Muscle of arm (tissue), 12 donors: ENCODE results near the gene HTR1B. TPM values are rescaled to one million over a fixed set of nuclear protein-coding genes. Genes with fewer than 3 reads are reported as not detected.

Experiments
- DNase-seq: peaks from one replicate; pipeline ENCODE4 v3.0.0-alpha.2; 2013
- polyA plus RNA-seq, 12 donors: library from polyadenylated mRNA; unstranded; fragments of 120-200 nt; gene quantifications; one replicate each; pipeline ENCODE4 v1.2.1, GENCODE V29; 2013; ENCODE audit not compliant: insufficient read length in 12 of 12

The HTR1B gene
- polyA plus RNA-seq, 12 donors = 0.05 to 0.43 (median 0.13) TPM; not detected in 7

- no peak for DNase-seq
Measured at GRCh38 chr6:77456531-77457248, 6.6 kb downstream of the HTR1B start.

DNA sequence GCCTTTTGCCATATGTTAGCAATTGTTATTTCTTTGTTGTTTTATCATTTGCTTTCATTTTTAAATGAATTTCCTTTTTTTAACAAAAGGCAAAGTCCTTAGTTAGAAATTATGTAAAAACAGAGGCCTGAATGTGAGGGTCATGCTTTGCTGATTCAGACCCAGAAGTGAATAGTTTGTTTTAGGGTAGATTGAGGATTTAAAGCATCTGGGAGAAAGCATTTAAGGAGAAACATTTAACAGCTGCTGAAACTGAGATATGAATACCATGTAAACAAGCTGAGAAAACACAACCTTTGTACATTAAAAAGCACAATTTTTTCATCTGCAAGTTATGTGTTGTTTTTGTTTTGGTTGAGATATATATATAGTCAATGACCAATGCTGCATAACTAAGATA, 8.0 kb downstream of the HTR1B start:
- no peak for DNase-seq

DNA sequence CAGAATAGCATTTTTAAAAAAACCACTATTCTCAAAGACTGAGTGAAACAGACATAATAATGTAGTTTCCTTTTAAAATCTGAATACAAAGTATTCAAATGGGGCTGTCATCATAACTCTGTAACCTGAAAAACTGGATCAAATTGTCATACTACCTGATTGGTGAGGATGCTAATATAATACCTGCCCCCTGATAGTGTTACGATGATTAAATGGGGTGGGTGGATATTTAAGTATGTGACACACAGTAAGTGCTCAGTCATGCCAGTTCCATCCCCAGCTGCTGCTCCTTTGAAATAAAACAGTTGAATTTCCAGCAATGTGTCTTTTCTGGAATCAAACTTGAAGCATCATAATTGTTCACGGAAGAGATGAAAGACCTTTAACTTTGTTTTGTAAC, 8.9 kb downstream of the HTR1B start:
- DNase-seq = no peak

DNA sequence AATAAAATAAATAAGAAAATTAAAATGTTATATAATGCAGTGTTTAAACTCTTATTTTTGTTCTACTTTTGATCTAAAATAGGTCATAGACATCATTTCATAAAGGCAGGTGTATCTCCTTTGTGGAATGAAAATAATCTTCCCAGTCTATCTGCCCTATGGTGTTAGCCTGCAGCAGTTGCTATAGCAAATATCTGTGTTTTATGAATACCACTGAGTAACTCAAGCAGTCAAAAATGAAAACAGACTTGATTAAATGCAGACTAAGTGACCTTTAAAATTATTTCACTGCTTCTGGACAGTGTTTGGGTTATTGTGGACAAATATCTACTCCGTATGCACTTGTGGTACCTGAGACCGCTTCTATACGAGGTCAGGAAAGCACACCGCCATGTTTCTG, 11.8 kb downstream of the HTR1B start:
- no peak for DNase-seq

DNA sequence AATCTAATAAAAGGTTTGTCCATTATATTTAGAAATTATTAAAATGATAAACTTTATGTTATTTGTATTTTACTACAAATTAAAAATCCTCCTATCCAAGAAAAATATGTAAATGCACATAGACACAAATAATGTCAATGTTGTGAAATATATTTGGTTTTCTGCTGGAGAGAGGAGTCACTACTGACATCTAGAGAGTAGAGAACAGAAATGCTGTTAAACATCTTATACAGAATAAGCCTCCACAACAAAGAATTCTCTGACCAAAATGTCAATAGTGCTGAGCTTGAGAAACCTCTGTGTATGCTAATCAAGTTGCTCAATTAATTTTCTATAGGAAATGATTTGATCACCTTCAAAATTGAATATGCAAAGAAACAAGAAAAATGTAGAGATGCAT, 12.4 kb downstream of the HTR1B start:
- no peak for DNase-seq

DNA sequence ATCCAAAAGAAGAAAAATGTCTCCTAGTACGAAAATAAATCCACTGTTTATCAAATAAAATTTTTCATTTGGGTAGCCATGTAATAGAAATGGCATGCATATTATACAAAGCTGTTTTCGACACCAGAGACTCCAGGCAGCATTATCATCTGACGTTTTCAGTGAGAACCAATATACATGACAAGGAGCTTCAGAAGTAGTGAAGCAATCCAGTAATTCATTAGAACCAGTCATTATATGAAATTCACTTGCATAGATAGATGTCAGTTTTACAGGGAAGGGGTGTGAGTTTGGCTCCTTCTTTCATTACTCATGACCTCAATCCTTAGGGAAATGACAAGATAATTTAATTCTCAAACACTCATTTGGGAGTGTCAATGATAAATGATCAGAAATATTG, 14.7 kb downstream of the HTR1B start:
- DNase-seq = no peak

DNA sequence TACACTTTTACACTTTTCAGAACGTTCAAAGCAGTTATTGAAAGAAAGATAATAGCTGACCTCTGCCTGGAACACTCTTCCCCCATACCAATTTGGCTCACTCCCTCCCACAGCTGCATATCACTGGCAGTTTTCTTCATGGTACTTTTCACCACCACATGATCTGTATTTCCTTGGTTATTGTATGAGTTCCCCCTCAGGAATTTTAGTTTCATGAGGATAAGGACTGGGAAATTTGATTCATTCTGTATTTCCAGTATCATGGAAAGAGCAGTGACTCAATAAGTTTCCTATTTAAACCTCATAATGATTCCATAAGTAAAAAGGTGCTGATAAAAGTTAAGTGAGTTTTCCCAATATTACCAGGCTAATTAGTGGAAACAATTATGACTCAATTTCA, 16.0 kb downstream of the HTR1B start:
- DNase-seq = no peak

DNA sequence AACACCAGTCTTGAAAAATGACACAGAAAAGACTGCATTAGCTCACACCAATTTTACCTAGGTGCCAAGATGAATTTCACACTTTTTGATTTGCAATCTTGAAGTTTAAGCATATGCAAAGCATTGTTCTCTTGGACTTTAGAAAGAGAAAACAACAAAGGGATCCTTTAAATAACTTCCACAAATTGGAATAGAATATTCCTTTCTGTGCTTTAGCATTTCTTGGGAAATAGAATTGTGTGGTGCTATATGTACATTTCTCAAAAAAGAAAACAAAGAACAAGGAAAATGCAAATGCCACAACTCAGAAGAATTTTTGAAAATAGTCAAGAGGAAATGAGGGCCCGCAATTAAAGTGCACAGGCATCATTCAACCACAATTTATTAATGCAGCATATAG, 17.0 kb downstream of the HTR1B start:
- DNase-seq = no peak

DNA sequence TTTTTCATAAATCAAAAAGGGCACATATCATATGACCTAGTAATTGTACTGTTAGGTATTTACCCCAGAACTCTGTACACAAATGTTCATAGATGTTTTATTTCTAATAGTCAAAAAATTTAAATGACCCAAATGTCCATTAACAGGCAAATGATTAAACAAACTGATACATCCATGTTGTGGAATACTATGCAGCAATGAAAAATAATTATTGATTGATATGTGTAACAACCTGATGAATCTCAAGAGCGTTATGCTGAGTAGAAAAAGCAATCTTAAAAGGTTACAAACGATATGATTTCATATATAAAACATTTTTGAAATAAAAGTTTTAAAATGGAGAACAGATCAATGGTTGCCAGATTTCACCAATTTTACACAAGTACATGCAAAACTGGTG, 18.1 kb downstream of the HTR1B start:
- DNase-seq = no peak

GRCh38 chr6:77440206-77440976, 22.9 kb downstream of the HTR1B start:
- DNase-seq = no peak

DNA sequence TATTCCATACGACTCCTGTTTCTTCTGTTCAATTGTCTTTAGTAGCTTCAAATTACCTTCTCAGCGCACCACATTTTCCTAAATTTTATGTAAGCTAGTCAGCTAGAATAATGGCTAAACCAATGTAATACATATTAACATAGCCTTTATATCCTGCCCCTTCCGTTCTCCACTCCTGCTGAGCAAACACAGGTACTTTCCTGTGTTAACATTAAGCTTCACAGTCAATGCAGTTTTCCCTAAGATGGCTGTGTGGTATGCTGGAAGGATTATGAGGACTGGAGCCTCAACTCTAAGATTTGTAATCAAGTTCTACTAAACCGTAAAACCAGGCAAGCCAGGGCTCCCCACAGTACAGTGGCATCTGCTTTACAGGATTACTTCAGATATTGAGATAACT, 29.4 kb downstream of the HTR1B start:
- DNase-seq = no peak

DNA sequence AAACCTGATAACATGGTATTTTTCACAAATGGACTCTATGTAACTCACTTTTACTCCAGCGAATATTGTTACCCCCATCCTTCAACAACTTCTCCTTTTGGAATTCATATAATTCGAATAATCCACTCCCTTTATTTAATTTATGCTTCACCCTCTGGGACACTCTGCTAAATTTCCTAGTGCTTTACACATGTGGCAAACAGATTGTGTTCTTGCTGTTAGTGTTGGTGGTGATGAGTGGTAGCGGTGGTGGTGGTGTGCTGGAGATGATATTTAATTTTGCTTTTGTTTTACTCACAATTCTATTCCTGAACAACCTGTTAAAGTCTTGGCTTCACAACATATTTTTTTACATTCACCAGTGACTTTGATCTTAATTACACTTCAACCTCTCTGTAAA, 32.8 kb downstream of the HTR1B start:
- DNase-seq = no peak

GRCh38 chr6:77425671-77426070, 37.6 kb downstream of the HTR1B start:
- no peak for DNase-seq

DNA sequence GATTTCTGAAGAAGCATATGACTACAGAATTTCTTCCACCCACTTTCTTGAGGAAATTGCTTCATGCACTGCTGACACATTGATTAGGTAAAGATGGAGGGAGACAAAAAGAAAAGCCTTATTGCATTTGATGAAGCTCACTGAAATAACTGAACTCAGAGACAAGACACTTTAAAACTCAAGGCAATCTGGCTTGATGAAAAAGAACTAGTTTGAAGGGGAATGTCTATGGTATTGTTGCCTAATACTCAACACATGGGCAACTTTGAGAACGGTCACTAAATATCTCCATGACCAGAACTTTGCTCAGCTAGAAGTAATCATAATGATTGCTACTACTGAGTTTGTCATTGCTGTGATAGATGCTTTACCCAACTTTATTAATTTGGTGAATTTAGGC, 38.1 kb downstream of the HTR1B start:
- DNase-seq = no peak

DNA sequence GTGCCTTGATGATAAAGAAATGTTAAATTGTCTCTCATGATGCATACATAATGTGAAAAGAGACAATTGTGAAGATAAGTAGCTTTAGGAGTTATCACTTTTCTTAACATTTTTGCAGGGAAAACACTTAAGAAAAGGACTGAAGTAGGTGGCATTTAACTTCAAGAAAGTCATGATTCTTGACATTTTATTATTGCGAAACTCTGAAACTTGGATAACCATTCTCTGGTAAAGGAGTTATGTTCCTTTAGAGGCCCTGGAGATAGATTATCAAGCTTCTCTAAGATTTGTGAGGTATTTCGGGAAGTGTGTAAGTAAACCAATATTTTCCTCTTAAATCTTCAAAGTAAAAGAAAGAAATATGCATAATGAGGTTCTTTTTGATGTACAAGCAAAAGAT, 38.5 kb downstream of the HTR1B start:
- no peak for DNase-seq

GRCh38 chr6:77416839-77417238, 46.5 kb downstream of the HTR1B start:
- DNase-seq = no peak

- DNase-seq = no peak
Measured at GRCh38 chr6:77415706-77416105, 47.6 kb downstream of the HTR1B start.

Other genes with a start within 250 kb of the HTR1B start
- gene MEI4, start 189.5 kb upstream of the HTR1B start, polyA plus RNA-seq = under 1 TPM in 9 of 12 donors, not detected in 3; 0.03 to 0.50 (median 0.07) TPM